Measurements from ENCODE around the gene TRPM8. TPM values are rescaled to one million over a fixed set of nuclear protein-coding genes. Genes with fewer than 3 reads are reported as not detected.
"Not testable (repeated sequence)": the region's sequence is repeated elsewhere in the genome, so short reads cannot be mapped to it uniquely, and the experiment has no call there.

Gene TRPM8
- polyA plus RNA-seq, 1 donor, result 0.17 TPM

DNA sequence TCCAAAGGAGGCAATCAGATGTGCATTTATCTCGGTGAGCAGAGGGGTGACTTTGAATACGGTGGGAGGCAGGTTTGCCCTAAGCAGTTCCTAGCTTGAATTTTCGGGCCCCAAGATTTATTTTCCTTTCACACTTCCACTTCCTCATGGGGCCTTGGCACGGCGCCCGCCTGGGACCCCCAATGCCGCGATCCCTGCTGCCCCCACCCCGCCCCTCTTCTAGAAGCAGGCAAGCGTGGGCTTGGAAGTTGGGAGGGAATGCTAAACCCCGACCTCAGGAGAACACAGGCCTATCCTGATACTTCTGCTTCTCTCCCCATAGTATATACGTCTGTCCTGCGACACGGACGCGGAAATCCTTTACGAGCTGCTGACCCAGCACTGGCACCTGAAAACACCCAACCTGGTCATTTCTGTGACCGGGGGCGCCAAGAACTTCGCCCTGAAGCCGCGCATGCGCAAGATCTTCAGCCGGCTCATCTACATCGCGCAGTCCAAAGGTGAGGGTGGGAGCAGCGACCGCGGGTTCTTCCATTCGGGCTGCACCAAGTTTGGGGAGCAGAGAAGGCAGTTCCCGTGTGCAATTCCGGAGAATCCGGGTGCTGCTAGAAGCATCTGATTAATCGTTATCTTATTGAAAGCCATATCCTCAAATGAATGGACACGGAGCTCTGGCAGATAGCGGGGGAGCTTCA lies 21.6 kb downstream of the TRPM8 start:
- DNase-seq, result no peak

DNA sequence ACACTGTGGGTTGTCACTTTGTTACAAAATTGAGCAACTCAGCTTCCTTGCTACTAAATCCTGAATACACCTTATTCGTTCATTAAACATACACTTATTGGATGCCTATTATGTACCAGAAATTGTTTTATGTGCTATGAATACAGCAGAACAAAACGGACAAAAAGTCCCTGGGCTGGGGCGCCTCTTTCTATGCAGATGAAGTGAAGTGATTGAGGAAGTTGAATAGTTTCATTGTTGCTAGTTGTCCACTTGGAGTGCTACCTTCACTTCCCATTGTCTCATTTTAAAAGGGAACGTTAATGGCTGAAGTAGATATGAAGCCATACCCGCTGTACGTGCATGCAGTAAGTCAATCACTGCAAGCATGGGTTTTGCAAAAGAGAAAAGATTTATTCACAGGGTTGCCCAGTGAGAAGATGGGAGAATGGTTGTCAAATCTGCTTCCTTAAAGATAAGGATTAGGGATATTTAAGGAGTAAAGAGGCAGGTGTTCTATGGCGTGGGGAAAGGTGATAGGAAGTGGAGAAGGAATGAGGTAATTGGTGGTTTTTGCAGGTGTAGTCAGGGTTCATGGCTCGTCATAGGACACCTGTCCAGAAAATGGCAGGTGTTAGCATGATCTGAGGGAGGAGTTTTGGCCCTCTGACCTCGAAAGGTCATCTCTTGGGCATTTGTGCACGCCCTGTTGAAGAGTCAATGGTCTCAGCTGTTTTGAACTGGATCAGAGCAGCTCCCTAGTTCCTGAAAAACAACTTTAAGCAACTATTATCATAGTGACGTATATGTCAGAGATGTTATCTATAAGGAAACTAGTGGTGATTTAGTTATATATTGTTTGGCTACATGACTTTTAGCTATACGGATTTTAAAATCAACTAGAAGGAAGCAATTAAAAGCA lies 23.5 kb downstream of the TRPM8 start:
- no peak for DNase-seq

DNA sequence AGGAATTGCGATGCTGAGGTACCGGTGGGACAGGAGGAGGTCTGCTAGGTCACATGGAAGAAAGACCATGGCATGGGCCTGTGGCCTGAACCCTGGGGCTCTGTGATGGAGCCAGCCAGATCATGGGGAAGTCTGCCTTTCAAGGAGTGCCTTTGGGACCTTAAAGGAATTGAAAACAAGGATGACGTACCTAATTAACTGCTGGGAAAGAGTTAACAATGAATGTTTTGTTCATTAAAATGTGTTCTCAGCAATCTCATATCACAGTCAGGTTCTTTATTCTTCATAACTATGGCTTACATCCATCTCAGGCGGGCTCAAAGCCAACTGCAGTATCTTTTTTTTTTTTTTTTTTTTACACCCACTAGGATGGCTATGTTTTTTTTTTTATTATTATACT lies 25.6 kb downstream of the TRPM8 start:
- no peak for DNase-seq

DNA sequence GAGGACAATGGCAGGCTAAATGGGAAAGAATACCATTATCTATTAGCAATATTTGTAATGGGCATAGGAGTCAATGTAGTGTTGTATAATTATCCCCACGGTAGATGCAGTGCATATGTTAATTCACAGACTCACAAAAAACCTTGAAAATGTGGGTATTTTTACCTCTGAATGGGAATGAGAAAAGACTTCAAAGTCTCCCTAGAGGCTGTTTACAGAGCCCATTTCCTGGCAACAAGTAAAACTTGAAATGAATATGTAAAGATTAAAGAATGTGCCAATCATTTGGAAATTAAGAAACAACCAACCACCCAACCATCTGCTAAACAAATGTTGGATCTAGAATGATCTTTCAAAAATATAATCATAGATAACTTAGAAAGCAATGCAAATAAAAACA lies 27.1 kb downstream of the TRPM8 start:
- no peak for DNase-seq

DNA sequence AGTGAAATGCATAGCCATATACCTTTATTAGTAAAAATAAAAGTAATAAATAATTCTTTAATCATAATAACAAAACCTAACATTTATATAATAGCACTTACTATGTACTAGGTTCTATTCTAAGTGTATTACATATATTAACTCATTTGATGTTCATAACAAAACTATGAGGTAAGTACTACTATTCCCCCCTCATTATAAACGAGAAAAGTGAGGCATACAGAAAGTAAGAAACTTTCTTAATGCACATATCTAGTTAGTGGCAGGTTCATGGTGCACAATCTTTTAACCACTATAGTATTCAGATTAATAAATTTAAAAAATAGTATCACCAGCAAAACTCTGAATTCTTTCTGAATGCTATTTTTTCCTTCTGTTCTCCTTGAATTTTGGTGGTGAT lies 27.5 kb downstream of the TRPM8 start:
- DNase-seq, result no peak

DNA sequence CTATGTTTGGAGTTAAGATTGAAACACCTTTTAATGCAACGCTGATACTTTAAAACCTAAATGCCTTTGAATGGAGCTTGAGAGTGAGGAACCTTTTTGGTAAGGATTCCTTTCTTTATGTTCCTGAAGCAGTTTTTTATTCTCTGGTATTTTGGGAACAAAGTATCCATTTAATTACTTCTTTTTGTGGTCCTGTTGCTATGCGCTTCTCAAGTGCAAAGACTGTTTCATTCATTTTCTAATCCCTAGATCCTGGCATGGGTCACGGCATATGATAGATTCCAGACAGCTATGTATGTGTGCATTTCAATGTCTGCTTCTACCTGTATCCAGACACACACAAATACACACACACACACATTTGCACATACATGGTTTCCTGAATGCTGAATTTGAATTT lies 28.0 kb downstream of the TRPM8 start:
- DNase-seq, result no peak

DNA sequence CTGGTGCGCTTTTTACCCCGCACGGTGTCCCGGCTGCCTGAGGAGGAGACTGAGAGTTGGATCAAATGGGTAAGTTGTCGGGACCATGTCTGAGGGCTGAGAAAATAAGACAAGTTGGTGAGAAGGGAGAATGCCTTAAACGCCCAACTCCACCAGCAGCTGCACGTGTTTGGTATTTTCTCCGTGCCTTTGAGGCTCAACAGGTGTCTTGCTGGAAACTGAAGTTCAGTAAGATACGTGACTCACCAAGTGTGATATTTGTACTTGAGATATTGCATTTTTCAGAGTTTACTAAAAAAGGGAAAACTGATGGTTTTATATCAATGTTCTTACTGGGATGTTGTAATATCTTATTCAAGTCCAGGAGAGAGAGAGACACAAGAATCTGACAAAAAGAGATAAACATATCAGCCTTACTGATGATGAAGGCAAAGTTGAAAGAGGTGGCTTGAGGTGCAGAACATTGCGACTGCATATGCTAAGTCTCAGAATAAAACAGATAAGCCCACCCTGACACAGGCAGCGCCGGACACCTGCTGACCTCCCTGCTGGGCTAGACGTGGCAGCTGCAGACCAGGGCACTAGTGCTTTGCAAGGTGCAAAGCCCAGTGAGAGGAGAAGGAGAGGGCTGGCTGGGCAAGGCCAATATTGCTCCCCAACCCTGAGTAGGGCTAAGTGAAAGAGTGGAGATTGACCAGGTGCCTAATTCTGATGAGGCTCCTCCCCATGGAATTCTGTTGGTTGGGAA lies 33.1 kb downstream of the TRPM8 start:
- DNase-seq, result no peak

DNA sequence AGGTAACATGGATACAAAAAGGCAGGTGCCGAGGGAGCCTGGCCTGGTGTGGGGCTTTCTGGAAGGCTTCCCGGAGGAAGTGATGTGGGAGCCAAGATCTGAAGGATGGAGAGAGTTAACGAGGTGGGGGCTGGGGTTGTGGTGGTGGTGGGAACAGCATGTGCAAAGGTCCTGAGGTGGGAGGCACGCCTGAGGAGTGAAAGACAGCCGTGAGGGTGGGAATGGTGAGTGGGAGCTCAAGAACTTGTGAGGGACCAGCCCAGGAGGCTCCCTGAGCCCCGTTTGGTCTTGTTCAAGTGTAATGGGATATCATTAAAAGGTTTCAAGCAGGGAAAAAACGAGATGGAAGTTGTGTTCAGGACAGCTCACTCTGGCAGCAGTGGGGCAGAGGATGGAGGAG lies 35.2 kb downstream of the TRPM8 start:
- no peak for DNase-seq

DNA sequence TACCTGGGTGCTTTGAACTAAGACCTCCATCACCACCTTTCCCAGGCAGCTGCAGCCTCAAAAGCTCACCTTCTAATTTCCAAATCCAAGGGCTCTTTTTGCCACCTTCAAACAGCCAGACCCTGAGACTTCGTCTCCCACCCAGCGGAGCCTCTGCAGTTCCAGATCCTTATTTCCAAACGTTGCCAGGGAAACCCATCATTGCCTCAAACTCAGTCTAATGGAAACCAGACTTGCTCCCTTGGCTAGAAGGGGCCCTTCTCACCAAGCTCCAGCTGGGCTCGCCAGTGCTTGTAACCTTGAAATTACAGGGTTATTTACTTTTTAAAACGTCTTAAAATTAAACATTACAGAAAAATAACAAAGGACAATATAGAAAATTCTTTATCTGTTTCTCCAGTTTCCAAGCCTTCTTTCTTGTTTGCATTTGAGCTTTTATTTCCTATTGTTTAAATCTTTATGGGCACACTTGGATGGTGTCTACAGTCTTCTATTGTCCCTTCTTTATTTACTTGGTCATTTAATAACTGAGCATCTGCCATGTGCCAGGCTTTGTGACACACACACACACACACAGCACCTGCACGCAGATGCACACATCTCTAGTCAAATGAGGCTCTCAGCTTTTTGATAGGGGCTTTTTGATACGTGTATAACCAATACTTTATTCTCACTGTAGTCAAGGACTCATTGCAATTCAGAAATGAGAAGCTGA lies 36.1 kb downstream of the TRPM8 start:
- DNase-seq, result no peak

DNA sequence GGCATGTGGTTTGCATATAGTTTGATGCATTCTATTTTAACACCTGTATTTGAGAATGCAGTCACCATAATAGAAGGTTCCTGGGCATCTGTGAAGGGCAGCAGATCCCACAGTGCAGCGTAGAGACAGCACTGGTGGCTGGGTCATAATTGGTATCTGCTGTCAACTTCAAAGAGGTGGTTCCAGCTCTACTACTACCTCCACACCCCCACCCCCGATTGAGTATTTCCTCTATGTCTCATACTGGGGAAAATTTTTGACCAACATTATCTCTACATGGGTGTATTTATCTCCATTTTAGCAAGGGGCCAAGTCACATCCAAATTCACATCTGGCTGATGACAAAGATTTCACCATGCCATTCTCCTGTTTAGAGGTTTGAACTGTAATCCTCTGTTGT lies 43.0 kb downstream of the TRPM8 start:
- no peak for DNase-seq

DNA sequence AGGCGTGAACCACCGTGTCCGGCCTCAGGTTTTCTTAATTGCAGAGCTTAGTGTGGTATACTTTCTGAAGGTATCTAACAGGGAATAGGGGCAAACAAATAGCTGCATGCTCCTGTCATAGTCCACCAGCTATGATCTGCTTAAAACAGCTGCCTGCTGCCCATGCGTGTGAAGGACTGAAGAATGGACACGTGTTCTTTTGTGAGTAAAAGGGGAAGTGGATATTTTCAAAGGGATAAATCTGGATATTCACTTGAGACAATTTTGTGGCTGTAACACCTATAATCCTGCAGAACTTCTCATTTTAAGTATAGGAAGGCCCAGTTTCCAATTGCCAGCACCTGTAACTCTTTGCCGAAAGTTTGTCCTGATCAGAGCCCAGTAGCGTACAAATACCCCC lies 44.7 kb downstream of the TRPM8 start:
- DNase-seq, result no peak

DNA sequence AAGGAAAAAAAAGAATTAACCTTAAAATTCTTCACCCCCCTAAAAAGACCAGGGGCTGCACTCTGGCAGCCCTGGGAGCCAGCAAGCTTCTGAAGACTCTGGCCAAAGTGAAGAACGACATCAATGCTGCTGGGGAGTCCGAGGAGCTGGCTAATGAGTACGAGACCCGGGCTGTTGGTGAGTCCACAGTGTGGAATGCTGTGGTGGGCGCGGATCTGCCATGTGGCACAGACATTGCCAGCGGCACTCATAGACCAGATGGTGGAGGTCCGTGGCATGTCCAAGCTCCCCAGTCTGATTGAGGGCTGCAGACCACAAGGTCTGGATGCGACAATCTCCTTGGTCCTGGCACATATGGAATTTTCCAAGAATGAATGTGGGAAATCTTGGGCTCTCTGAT lies 47.4 kb downstream of the TRPM8 start:
- no peak for DNase-seq

DNA sequence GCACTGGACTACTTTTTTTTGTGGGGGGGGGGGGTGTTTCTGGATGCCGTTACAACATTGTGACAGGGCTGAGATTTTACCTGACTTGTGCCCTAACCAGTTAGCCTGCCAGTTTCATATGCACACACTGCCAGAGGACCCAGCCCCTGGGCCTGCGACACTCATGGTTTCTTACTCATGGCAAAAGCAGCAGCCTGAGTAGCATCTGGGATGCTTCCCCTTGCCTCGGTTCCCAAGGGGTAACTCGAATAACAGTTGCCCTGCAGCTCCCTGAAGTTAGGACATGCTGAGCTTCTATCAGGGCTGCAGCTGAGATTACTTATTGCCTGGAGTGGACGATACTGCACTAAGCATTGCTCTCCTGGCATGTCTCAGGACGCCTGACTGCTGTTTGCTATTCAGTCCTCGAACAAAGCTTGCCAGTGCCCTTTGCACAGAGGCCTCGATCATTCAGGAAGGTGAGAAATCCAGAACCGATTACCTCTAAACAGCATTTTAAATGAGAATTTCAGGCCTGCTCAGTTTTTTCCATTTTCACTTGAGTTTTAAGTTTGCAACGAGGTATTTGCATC lies 47.9 kb downstream of the TRPM8 start:
- no peak for DNase-seq

DNA sequence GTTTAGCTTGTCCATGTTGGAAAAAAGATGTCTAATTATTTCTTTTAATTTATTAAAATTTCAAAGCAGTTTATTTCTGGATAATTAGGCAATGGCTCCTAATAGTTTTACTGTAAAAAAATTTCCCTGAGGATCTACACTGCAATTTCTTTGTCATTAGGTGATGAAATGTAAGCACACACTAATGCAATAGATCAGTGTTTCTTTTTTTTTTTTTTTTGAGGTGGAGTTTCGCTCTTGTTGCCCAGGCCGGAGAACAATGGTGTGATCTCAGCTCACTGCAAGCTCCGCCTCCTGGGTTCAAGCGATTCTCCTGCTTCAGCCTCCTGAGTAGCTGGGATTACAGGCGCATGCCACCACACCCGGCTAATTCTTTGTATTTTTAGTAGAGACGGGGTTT lies 48.5 kb downstream of the TRPM8 start:
- DNase-seq, result not testable (repeated sequence)

DNA sequence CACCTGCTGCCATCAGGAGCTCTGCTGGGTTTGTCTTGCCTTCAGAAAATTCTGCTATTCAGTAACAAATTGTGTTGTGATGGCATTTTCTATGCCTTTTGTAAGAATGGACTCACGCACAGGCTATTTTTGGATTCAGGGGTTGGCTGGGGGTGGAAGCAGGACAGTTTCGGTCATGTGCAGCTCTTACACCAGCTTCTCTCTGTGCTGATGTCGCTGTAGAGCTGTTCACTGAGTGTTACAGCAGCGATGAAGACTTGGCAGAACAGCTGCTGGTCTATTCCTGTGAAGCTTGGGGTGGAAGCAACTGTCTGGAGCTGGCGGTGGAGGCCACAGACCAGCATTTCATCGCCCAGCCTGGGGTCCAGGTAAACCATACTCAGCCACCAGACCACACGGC lies 49.2 kb downstream of the TRPM8 start:
- DNase-seq, result no peak

DNA sequence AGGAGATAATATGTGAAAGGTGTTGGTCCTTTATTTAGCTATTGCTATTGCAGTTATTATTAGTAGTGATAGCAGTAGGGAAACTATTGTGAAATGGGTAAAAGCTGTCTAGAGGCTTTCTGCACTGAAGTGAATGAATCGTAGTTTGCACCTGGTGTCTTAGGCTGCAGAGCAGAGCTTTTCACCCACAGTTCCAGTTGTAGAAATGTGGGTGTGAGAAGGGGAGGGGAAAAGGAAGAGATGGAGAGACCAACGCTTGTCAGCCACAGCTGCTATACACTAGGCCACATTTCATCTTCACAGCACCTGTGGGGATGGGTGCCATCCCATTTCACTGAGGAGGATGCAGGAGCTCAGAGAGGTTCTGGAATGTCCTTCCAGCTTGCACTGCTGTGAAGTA lies 50.0 kb downstream of the TRPM8 start:
- no peak for DNase-seq

DNA sequence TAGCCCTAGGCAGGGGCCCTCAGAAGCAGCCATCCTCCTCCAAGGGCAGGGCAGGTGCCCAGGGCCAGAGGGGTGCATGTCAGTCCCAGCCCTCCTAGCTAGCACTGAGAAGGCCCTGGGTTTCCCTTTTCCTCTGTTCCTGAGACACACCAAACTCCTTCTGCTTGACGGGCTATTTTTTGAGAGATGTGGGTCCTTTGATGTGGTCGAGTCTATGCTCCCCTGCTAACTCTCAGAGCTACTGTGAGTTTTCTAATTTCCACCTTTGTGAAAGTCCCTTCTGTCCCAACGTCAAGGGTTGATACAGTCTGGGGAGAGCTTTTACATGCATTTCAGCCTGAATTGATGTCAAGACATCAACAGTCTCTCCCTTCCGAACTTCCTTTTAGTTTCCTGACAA lies 51.4 kb downstream of the TRPM8 start:
- no peak for DNase-seq

DNA sequence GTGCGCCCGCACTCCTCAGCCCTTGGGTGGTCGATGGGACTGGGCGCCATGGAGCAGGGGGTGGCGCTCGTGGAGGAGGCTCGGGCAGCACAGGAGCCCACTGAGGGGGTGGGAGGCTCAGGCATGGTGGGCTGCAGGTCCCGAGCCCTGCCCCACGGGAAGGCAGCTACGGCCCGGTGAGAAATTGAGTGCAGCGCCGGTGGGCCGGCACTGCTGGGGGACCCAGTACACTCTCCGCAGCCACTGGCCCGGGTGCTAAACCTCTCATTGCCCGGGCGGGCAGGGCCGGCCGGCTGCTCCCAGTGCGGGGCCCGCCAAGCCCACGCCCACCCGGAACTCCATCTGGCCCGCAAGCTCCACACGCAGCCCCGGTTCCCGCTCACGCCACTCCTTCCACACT lies 55.3 kb downstream of the TRPM8 start:
- DNase-seq, result not testable (repeated sequence)

DNA sequence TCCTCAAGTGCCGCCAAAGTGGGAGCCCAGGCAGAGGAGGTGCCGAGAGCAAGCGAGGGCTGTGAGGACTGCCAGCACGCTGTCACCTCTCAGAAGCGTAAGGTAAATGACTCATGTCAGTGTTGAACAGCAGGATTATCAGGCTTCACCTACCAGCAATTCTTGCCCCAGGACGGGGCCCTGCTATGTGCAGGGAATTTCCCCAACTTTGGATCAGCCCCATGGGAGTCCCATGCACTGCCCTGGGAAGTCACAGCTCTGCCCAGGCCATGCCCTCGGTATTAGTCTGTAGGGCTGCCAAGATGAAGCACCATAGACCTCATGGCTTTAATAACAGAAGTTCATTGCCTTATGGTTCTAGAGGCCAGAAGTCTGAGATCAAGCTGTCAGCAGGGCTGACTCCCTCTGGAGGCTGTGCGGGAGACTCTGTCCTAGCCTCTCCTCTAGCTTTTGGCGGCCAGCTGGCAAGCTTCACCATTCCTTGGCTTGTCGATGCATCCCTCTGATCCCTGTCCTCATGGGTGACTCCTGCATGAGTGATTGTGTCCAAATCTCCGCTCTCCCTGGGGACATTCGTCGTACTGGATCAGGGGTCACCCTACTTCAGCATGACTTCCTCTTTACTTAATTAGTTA lies 55.9 kb downstream of the TRPM8 start:
- no peak for DNase-seq

DNA sequence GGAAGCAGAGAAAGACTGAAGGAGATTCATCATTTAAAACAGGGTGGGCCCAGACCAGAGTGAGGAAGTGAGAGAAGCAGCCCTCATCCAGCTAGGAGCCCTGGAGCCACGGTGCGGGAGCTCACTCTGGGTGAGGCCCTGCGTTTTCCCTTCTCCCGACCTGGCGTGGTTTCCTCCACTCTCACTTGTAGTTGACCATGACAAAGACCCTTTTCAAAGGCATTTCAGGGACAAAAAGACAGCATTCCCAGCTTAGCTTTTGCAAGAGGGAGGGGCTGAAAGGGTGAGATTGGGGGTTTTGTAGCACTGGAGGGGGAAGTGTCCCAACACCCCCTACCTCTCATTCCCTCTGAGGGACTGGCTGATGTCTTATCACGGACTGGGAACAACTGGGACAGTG lies 56.6 kb downstream of the TRPM8 start:
- no peak for DNase-seq

DNA sequence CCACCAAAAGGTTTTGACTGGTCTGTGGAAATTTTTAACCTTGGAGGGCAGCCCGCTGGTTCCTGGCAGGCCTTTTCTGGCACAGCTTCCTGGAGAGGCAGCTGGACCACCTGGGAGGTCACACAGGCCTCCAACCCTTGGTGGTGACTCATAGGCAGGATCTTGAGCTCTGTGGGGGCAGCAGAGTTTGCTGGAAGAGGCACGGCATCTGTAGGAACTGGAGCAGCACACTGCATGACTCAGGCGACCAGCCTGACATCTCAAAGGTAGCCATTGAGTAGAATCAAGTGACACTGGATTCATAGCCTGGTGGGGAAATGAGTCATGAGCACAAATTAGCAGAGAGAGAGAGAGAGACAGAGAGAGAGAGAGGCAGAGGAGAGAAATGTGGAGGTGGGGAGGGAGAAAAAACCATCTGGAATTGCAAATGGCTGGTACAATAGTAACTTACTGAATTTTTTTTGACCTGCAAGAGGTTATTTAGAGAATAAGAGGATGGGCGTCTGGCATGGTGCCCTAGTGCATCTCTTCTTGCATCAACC lies 57.4 kb downstream of the TRPM8 start:
- no peak for DNase-seq

DNA sequence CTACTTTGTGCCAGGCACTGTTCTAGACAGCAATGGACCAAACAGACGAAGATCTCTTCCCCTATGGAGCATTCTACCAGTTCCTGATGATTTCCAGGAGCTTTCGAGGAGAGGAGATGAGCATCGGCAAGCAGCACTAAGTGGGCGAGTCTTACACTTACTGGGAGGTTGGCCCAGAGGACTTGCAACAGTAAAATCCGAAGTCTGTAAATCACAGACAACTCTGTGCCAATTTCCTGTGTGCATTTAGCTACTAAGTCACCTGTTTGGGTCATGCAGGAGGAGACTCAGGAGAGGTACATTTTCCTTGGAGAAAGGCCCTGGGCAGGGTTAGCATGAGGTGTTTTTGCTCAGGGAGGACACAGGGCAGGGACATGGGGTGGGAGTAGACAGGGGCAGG lies 58.9 kb downstream of the TRPM8 start:
- no peak for DNase-seq
